HTERT RPE-1 (cell line): ENCODE data around the gene RAPGEF6.
"Not testable (repeated sequence)": the region's sequence is repeated elsewhere in the genome, so short reads cannot be mapped to it uniquely, and the experiment has no call there.

ENCODE experiments used
- in situ Hi-C: fragments of 300-500 bp; cut with MboI; formaldehyde crosslinking; loops from 4 replicates; pipeline ENCODE4 v1.14.3; 2020; ENCODE audit warnings: low sequenced_read_pairs

RAPGEF6 gene

GRCh38 chr5:131640043-131640856 is 5.2 kb upstream of the RAPGEF6 start:
- in situ Hi-C loops: no loop called here

GRCh38 chr5:131639148-131639547 is 4.1 kb upstream of the RAPGEF6 start:
- in situ Hi-C loops: no loop called here

- in situ Hi-C loops: no loop called here
Measured at GRCh38 chr5:131637694-131638093, 2.7 kb upstream of the RAPGEF6 start.

GRCh38 chr5:131635684-131636572 is 899 bp upstream of the RAPGEF6 start:
- in situ Hi-C loops: no loop called here

- in situ Hi-C loops: no loop called here
Measured at GRCh38 chr5:131634666-131634995, 398 bp downstream of the RAPGEF6 start.

- in situ Hi-C loops: no loop called here
Measured at GRCh38 chr5:131634238-131634637, 791 bp downstream of the RAPGEF6 start.

GRCh38 chr5:131633830-131634229 is 1.2 kb downstream of the RAPGEF6 start:
- in situ Hi-C loops: no loop called here

- in situ Hi-C loops: no loop called here
Measured at GRCh38 chr5:131630963-131631350, 4.1 kb downstream of the RAPGEF6 start.

GRCh38 chr5:131630208-131630962 is 4.6 kb downstream of the RAPGEF6 start:
- in situ Hi-C loops: no loop called here

GRCh38 chr5:131628990-131629389 is 6.0 kb downstream of the RAPGEF6 start:
- in situ Hi-C loops: no loop called here

GRCh38 chr5:131627207-131627865 is 7.7 kb downstream of the RAPGEF6 start:
- in situ Hi-C loops: no loop called here

- in situ Hi-C loops: no loop called here
Measured at GRCh38 chr5:131622633-131623032, 12.4 kb downstream of the RAPGEF6 start.

GRCh38 chr5:131621164-131621563 is 13.9 kb downstream of the RAPGEF6 start:
- in situ Hi-C loops: not testable (repeated sequence)

- in situ Hi-C loops: no loop called here
Measured at GRCh38 chr5:131619102-131619501, 15.9 kb downstream of the RAPGEF6 start.

- in situ Hi-C loops: no loop called here
Measured at GRCh38 chr5:131617140-131617822, 17.7 kb downstream of the RAPGEF6 start.

- in situ Hi-C loops: no loop called here
Measured at GRCh38 chr5:131615957-131616356, 19.1 kb downstream of the RAPGEF6 start.

GRCh38 chr5:131613423-131613822 is 21.6 kb downstream of the RAPGEF6 start:
- in situ Hi-C loops: no loop called here

GRCh38 chr5:131611064-131611381 is 24.0 kb downstream of the RAPGEF6 start:
- in situ Hi-C loops: no loop called here

GRCh38 chr5:131610198-131611063 is 24.6 kb downstream of the RAPGEF6 start:
- in situ Hi-C loops: no loop called here
